ENCODE measurements around the gene BMPR1A.

BMPR1A gene

DNA sequence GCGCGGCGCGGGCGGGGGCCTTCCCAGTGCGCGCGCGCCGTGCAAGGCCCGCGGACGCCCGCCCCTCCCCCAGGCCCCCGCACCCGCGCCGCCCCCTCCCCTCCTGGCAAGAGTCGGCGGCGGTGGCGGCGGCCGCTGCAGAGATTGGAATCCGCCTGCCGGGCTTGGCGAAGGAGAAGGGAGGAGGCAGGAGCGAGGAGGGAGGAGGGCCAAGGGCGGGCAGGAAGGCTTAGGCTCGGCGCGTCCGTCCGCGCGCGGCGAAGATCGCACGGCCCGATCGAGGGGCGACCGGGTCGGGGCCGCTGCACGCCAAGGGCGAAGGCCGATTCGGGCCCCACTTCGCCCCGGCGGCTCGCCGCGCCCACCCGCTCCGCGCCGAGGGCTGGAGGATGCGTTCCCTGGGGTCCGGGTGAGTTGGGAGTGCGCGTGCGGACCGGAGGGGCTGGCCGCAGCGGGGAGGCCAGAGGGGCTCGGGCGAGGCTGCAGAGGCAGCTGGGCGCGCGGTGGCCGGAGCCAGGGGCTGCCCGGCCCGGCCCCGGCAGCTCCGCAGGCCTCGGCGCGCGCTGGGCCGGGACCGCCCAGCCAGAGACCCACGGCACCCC lies at the start of gene BMPR1A:
Gene BMPR1A (plus strand): TSS at position 109 of the 602 bp plus-strand sequence. CDS start 119,400 bp downstream, outside the sequence.
- DNase-seq = no peak

DNA sequence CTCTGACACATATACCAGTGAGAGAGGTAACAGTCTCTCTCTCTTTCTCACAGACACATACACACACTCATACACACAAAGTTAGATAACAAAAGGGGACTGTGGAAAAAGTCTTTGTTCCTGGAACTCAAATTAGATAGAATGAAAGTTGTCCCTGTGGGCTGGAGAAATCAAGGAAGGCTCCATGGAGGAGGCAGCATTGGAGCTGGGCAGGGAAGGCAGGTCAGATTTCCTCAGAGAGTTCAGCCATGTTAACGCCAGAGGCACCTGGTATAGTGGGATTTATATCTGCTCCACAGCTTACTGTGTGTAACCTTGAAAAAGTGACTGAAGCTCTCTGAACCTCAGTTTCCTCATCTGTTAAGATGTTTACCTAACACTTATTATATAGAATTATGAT lies 49.4 kb upstream of the BMPR1A start:
- DNase-seq = no peak

DNA sequence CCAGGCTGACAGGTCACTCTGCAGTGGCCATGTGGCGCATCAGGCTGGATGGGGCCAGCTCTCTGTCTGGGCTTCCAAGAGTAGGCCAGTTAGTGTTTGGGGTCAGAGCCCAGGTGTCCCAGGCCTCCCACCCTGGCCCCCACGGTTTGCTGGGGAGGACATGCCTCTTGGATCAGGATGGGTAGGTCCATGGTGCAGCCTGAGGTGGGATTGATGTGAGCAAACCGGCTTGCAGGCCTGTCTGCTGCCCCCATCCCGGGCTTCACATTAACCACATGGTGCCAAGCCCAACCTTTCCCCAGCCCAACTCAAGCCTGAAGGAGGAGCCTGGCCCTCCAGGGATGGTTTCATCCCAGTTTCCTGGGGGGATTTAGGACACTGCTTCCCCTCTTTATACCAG lies 48.9 kb upstream of the BMPR1A start:
- DNase-seq = no peak

DNA sequence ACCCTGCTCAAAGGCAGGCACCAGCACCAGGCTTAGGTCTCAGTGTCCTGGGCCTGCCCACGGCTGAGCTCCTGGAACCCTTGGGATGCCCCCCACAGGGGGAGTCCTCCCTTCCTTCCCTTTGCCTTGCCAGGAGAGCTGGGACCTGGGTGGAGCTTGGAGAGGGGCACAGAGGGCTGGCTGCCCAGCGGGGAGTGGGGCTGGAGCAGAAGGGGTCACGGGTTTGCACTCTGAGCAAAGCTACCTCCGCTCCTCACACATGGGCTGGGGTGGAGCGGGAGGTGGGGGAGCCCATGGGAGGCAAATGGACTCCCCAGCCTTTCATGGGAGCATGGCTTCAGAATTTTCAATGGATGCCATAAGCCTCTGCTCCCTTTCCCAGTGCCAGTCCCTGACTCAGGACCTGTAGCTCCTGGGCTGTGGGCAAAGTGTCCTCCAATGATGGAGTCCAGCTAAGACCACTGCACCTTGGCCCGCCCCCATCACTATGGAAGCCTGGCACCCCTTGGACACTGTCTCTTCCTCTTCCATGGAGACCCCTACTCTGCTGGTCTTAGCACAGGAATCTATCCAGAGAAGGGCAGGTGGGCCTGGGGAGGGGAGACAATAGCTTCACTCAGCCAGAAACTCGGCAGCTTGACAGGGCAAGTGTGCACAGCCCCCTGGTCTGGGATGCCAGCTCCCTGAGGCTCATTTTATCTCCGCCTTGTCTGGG lies 48.2 kb upstream of the BMPR1A start:
- DNase-seq = no peak

DNA sequence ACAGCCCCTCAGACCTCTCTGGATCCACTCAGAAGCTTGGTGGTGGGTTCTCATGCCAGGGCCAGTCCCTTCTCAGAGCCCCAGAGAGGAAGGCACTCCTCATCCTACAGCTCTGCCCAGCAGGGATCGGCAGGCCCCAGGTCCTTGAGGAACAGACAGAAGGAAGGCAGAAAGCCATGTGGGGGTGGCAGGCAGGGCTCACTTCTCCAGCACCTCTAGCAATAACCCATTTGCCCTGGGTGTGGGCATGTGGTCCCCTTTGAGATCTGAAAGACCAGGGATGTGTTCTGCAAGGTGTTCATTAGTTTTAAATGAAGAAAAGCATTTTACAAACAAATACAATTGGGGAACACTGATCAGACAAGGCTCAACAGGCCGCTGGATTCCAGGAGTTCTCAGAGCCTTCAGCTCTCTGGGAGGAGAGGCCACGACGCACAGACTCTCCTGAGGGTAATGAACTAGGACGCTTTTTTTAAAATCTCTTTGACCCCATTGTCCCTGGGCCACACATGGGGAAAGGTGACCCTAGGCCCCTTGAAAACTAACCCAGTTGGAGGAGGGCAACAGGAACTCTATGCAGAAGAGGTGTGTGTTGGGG lies 47.5 kb upstream of the BMPR1A start:
- no peak for DNase-seq

DNA sequence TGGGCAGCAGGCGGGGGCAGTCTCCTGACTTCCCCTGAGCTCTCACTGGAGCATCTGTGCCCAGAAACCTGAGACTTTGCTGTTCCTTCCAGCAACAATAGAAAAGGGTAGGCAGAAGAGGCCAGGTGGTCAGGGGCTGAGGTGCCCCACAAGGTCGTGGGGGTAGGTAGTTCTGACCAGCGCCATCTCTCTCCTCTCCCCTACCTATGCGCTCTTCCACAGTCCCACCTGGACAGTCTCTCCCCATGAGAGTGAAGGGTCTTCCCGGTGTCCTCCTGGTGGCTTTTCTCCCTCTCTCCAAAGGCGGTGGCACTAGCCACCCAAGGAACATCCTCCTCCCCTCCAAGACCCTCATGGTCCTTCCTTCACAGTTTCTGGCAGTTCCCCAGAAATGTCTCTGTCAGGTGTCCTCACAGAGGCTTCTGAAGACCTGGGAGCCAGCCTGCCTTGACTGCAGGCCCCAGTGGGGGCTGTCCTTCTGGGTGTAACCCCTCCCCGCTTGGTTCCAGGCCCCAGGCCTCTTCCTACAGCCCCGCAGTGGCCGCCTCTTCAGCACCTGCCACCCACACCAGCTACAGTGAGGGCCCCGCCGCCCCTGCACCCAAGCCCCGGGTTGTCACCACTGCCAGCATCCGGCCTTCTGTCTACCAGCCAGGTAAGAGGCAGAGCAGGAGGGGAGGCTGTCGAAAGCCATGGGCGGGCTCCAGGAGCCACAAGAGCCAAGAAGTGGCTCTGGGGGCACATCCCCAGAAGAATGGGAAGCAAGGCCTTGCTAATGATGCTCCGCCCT lies 46.8 kb upstream of the BMPR1A start:
- DNase-seq = no peak

DNA sequence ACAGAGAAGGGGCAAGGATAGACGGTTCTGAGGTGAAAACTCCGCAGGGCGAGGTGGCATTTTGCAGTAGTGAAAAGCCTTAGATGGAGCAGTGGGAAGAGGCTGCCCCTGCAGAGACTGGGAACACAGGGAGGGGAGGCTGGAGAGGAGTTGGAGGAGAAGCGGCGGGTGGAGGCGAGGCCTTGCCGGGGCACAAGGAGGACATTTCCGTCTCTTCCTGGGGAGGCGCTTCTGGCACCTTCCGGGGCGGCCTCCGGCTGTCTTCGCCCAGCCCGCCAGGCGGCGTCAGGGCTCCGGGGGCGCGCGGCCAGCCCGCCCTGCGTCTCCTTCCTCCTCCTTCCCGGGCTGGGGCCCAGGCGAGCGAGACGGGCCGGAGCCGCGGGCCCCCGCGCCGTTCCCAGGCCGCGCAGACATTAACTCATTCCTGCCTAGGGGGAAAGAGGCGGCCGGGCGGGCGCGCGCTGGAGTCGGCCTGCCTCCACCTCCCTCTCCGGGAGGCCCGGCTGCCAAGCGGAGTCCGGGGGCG lies 45.4 kb upstream of the BMPR1A start:
- DNase-seq = peak; percentile 75

DNA sequence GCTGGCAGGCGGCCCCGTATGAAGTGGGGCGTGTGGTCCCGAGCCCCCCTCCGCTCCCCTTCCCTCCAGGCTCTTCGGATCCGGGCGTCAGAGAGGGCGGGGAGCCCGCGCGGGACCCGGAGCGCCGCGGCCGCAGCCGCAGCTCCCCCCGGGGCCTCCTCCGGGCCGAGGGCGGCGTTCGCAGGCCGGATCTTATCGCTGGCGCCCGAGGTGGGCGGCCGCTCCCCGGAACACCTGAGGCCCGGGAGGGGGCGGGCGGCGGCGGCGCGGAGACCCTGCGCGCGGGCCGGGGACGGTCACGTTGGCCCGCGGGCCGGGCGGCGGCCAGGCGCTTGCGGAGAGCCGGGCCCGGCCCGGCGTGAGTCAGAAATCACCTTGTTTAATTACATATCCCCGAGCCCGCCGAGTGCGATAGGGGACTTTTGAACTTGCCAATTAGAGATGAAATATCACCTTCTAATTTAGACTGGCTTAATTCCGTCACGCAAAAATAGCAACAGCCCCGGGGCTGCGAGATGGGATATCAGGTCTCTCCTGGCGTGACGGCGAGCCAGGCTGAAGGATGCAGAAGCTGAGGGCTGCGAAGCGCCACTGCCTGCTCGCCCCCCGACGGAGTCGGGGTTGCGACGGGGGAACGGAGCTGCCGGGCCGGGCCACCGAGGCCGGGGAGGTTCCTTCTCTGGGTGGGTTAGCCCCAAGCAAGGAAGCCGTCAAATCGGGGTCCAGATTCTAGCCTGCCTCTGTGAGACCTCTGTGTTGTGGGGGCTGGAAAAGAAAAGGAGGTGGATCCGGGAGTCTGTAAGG lies 44.7 kb upstream of the BMPR1A start:
- DNase-seq = no peak

DNA sequence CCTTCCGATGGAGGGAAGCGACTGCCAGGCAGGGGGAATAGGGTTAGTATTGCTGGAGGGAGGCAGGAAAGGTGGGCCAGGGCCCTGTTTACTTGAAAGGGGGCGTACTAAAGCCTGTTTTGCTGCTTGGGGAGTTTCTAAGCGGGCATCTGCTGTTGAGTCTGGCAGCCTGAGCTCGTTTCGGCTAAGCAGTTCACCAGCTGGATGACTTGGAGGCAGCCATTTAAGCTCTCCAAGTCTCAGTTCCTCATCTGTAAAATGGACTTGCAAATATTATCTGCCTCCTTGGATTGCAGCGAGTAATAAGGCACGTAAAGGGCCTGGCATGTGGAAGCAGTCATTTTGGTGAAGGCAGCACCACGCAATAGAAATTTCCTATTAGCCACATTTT lies 44.1 kb upstream of the BMPR1A start:
- DNase-seq = no peak

DNA sequence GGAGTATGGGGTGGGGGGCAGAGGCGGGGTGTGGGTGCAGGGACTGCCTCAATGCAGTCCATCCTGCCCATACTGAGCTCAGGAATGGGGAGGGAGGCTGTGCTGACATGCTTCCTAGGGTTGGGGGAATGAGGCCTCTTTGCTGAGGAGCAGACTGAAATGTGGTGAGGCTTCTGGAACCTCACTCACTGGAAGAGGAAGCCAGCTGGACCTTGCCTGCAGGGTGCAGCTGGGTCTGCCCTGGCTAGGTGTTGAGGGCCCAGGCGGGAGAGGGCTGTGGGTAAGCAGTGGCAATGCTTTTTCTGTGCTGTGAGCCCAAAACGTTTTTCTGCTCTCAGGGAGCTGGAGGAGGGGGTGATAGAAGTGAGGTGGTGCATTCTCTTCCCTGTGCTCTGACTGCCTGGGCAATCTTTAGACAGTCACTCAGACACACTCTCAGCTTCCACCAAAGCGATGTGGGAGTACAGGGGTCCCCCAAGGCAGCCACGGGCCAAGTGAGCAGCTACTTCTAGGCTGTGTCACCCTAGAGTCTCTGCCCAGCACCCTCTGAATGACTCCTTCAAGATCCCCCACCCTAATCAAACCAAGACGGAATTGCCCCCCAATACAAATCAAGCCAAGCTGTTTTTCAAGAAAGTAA lies 41.1 kb upstream of the BMPR1A start:
- no peak for DNase-seq

DNA sequence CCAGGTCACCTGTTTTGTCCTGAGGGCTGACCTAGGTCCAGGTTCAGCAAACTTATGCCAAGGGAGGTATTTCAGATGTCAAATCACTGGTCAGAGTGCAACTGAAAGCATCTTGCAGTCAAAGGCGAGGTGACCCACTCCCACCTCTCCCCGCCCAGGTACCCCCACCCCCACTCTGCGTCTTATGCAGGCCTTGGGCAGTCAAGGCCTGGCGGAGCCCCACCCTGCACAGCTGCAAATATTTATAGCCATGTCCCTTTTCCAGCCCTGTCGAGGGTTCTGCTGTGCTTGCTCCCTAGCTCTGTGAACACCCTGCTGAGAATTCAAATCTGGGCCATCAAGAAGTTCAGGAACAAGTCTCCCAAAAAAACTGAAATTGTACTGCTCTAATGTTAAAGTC lies 40.6 kb upstream of the BMPR1A start:
- no peak for DNase-seq

DNA sequence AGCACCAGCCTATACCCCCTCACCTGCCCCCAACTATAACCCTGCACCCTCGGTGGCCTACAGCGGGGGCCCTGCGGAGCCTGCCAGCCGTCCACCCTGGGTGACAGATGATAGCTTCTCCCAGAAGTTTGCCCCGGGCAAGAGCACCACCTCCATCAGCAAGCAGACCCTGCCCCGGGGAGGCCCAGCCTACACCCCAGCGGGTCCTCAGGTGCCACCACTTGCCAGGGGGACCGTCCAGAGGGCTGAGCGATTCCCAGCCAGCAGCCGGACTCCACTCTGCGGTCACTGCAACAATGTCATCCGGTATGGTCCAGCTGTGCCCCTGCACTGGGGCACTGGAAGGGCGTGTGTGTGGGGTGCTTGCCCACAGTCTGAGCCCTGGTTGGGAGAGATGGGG lies 40.0 kb upstream of the BMPR1A start:
- DNase-seq = no peak

DNA sequence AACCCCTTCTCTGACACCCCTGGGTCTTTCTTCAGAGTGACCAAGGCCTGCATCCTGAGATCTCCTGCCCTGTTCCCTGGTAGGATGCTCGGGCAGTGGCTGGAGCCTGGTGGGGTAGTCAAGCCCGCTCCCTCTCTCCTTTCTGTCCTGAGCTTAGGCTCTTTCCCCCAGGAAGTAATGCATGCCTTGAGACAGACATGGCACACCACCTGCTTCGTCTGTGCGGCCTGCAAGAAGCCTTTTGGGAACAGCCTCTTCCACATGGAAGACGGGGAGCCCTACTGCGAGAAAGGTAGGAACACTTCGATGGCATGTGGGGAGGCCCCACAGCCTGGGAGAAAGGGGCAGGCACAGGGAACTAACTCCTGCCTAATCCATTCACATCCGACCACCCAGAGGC lies 37.9 kb upstream of the BMPR1A start:
- DNase-seq = no peak

DNA sequence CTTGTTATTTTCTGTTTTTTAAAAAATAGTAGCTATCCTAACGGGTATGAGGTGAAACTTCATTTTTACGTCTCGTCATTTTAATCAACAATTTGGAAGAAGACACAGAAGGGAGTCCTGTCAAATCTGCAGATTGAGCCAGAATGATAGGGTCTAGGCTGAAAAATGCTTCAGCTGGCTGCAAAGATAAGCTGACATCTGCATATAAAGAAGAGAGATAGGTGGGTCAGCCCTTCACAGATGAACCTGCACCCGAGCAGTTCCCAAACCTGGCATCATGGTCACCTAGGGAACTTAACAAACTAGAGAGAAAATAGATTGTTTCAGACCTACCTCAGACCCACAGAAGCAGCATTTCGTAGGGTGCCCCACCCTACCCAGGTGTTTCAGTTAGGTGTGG lies 35.2 kb upstream of the BMPR1A start:
- DNase-seq = no peak

DNA sequence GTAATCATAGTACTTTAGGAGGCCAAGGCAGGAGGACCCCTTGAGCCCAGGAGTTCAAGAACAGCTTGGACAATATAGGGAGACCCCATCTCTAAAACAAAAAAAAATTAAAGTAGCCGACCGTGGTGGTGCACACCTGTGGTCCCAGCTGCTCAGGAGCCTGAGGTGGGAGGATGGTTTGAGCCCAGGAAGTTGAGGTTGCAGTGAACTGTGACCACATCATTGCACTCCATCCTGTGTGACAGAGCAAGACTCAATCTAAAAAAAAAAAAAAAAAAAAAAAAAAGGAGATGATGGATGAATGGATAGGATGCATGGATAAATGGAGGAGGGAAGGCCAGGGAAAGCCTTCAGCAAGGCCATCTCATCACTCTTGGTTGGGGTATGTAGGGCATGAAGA lies 33.4 kb upstream of the BMPR1A start:
- no peak for DNase-seq

DNA sequence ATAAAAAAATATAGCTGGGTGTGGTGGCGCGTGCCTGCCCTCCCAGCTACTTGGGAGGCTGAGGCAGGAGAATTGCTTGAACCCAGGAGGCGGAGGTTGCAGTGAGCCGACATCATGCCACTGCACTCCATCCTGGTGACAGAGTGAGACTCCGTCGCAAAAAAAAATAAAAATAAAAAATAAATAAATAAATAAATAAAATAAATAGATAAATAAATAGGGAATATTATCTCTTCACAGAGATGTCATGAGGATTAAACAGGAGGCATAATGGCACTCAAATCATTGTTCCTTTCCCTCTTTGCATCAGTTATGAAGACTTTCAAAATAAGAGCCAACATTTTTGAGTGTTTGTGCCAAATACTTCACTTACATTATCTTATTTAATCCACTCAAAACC lies 32.0 kb upstream of the BMPR1A start:
- DNase-seq = no peak

DNA sequence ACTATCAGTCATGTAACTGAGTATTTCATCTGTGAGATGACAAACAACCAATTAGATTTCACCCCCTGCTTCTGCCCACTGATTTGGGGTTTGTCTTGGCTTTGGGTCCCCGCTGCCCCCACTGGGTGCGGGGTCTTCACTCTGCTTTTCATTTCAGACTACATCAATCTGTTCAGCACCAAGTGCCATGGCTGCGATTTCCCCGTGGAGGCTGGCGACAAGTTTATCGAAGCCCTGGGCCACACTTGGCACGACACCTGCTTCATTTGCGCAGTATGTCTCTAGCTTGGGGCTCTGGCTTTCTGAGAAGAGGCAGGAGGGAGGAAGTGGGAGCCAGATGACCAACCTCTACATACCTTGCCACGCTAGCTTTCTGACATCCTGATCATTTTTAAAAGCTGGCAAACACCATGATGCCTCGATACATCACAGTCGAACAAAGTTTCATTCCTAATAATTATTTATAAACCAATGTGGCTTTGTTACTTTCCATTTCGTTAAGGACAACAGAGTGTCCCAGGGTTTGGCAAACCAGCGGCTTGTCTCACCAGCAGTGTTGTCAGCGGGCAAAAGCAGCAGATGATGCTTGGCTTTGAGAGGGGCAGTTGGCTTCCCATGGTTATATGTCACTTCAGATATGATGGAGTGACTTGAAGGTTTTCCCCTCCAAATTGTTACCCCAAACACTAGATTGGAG lies 30.3 kb upstream of the BMPR1A start:
- DNase-seq = no peak

DNA sequence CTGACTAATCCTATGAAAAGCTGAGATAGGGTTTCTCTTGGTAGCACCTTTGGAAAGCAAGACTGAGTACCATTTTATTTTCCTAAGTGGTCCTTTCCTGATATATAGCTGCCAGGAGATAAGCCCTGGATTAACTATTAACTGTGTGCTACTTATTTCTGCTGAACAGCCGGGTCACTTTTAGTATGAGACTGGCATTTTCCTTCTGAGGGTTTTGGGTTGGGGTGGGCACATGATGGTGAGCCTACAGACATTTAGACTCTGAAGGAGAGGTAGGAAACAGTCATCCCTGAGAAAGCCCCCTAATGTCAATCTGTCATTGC lies 29.8 kb upstream of the BMPR1A start:
- DNase-seq = no peak

DNA sequence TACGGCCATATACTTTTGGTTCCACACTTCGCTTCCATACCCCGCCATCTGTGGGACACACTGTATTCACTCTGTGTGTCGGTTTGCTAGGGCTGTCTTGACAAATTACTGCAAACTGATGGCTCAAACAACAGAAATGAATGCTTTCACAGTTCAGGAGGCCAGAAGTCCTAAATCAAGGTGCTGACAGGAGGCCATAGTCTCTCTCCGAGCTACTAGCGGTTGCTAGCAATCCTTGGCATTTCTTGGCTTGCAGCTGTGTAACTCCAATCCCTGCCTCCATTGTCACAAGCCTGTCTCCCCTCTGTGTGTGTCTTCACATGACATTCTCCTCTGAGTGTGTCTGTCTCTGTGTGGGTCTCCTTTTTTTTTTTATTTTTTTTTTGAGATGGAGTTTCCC lies 28.9 kb upstream of the BMPR1A start:
- DNase-seq = no peak

DNA sequence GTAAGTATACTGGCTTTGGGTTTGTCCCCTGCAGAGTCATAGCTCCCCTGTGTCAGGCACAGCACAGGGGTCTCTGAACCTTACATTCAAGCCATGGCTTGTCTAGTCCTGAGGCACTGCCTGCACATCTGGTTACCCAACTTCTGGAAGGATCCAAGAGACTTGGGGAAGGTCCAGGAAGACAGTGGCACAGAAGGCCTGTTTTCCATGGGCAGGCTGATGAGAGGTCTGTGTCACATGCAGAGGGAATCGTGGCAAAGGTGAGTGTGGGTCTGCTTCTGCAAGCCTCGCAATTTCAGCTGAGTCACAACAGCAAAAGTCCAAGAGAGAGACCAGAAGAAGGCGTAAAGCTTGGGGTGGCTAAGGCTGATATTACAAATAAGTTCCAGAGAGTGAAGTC lies 28.4 kb upstream of the BMPR1A start:
- no peak for DNase-seq

DNA sequence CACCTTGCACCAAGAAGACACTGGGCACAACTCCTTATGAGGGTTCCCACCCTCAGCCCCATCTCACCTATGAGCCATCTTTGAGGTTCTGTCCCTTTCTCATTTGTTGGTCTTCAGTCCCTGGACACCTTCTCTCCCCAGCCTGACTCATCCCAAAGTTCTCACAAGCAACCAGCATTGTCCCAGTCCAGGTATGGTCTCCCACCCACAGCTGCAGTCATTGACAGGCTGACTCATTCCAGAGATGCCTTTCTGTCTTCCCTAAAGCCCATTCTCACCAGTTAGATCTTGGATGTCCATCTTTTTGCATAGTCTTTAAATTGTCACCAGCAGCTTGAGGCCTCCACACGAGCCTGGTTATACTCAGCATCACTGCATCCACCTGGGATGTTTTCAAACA lies 26.7 kb upstream of the BMPR1A start:
- DNase-seq = no peak

DNA sequence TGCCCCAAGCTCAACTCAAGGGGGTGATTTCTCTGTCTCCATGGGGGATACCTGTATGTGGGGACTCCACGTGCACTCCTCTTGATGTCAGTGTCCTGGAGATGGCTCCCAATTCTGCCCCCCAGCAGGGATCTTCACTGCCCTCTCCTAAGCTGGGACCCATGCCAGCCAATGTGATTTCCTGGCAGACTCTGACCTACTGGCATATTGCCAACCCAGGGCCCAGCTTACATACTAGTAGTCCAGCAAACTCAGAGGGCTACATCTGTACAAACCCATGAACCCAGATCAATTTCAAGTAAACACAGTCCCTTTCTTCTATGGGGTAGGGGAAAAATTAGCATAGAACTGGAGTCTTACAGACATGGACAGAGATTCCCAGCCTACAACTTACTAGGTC lies 26.2 kb upstream of the BMPR1A start:
- peak; percentile 39 for DNase-seq

All from DMS153 (cell line).